ENCODE results near the gene FGFRL1.
"Not testable (repeated sequence)": the region's sequence is repeated elsewhere in the genome, so short reads cannot be mapped to it uniquely, and the experiment has no call there.

Gene FGFRL1

GRCh38 chr4:973431-974397, 37.7 kb upstream of the FGFRL1 start, which contains the start of gene DGKQ:
DGKQ (minus strand) TSS chr4:973569; CDS start chr4:973482, 87 bp downstream.
- peak; percentile 42 to 75 for DNase-seq

GRCh38 chr4:974668-975067, 36.8 kb upstream of the FGFRL1 start:
- DNase-seq = no peak

GRCh38 chr4:976016-976415, 35.4 kb upstream of the FGFRL1 start:
- not testable (repeated sequence) for DNase-seq

GRCh38 chr4:978957-979701, 32.3 kb upstream of the FGFRL1 start:
- DNase-seq = no peak

GRCh38 chr4:982291-982690, 29.1 kb upstream of the FGFRL1 start:
- no peak for DNase-seq

GRCh38 chr4:982814-983213, 28.6 kb upstream of the FGFRL1 start:
- no peak for DNase-seq

- DNase-seq = no peak
These were observed 26.9 kb upstream of the FGFRL1 start for GRCh38 chr4:984336-985054.

GRCh38 chr4:985123-985830, 26.1 kb upstream of the FGFRL1 start:
- no peak for DNase-seq

GRCh38 chr4:986428-986878, 25.0 kb upstream of the FGFRL1 start:
- DNase-seq = no peak

GRCh38 chr4:986879-987623, 24.4 kb upstream of the FGFRL1 start, which contains the start of gene IDUA:
IDUA (plus strand) TSS chr4:987044; CDS start chr4:987085, 41 bp downstream.
- peak; percentile 60 to 80 for DNase-seq

- DNase-seq = no peak
These were observed 23.6 kb upstream of the FGFRL1 start for GRCh38 chr4:987624-988513.

- DNase-seq = no peak
These were observed 22.4 kb upstream of the FGFRL1 start for GRCh38 chr4:988726-989721.

- DNase-seq = no peak
These were observed 21.5 kb upstream of the FGFRL1 start for GRCh38 chr4:989722-990471.

GRCh38 chr4:990746-991367, 20.6 kb upstream of the FGFRL1 start:
- no peak for DNase-seq

- DNase-seq = no peak
These were observed 19.8 kb upstream of the FGFRL1 start for GRCh38 chr4:991451-992296.

- no peak for DNase-seq
These were observed 18.9 kb upstream of the FGFRL1 start for GRCh38 chr4:992297-993110.
